OCI-LY1 (cell line): ENCODE data around the gene COTL1.

Source experiments
- H2AFZ ChIP-seq: fragments of 200-600 bp; sonication (generic), shearing (Covaris generic); 2 replicates; pipeline ENCODE4 v1.6.0; 2014; ENCODE audit warnings: antibody characterized with exemption, mild to moderate bottlenecking, low read length
- H3F3A ChIP-seq: fragments of 200-600 bp; sonication (generic), shearing (Covaris generic); 2 replicates; pipeline ENCODE4 v1.6.0; 2014; ENCODE audit warnings: mild to moderate bottlenecking, antibody characterized with exemption, low read length, moderate library complexity; ENCODE audit not compliant: insufficient read depth
- H3K27ac ChIP-seq: fragments of 200-600 bp; sonication (generic); 2 replicates; pipeline ENCODE4 v1.5.1; 2014; ENCODE audit warnings: low read length, mixed run types, mild to moderate bottlenecking, low read depth; ENCODE audit not compliant: poor library complexity, severe bottlenecking
- H3K27me3 ChIP-seq: fragments of 200-600 bp; sonication (generic); 2 replicates; pipeline ENCODE4 v1.6.0; 2014; ENCODE audit warnings: antibody characterized with exemption, mild to moderate bottlenecking, low read length, moderate library complexity; ENCODE audit not compliant: insufficient read depth
- H3K36me3 ChIP-seq: fragments of 200-600 bp; sonication (generic); 2 replicates; pipeline ENCODE4 v1.6.1; 2014; ENCODE audit warnings: mild to moderate bottlenecking, antibody characterized with exemption, low read length, moderate library complexity, mixed read lengths; ENCODE audit not compliant: insufficient read depth
- H3K4me1 ChIP-seq: fragments of 200-600 bp; sonication (generic); 2 replicates; pipeline ENCODE4 v1.5.1; 2014; ENCODE audit warnings: mild to moderate bottlenecking, low read length, moderate library complexity; ENCODE audit not compliant: insufficient read depth, severe bottlenecking
- H3K4me2 ChIP-seq: fragments of 200-600 bp; sonication (generic), shearing (Covaris generic); 2 replicates; pipeline ENCODE4 v1.6.1; 2014; ENCODE audit warnings: low read length
- H3K4me3 ChIP-seq: fragments of 200-600 bp; sonication (generic); 2 replicates; pipeline ENCODE4 v1.5.1; 2014; ENCODE audit warnings: low read length, low read depth, mild to moderate bottlenecking, mixed read lengths; ENCODE audit not compliant: poor library complexity, severe bottlenecking
- H3K79me2 ChIP-seq: fragments of 200-600 bp; shearing (Covaris generic); 2 replicates; pipeline ENCODE4 v1.6.1; 2016; ENCODE audit warnings: mixed run types, low read length, mixed read lengths; ENCODE audit not compliant: insufficient read depth
- H3K9ac ChIP-seq: fragments of 200-600 bp; sonication (generic), shearing (Covaris generic); 2 replicates; pipeline ENCODE4 v1.6.1; 2014; ENCODE audit warnings: mild to moderate bottlenecking, low read length, mixed read lengths
- H3K9me2 ChIP-seq: fragments of 200-600 bp; sonication (generic), shearing (Covaris generic); 2 replicates; pipeline ENCODE4 v1.6.1; 2014; ENCODE audit warnings: low read depth, mild to moderate bottlenecking, low read length, mixed read lengths
- H3K9me3 ChIP-seq: fragments of 200-600 bp; shearing (Covaris generic); 2 replicates; pipeline ENCODE4 v1.6.1; 2014; ENCODE audit warnings: low read length, mixed read lengths
- H4K20me1 ChIP-seq: fragments of 200-600 bp; sonication (generic), shearing (Covaris generic); 2 replicates; pipeline ENCODE4 v1.6.0; 2016; ENCODE audit warnings: mild to moderate bottlenecking, low read length; ENCODE audit not compliant: insufficient read depth
- EZH2 ChIP-seq: fragments of 200-600 bp; sonication (generic), shearing (Covaris generic); IDR thresholded peaks from 2 replicates; pipeline ENCODE4 v1.8.0; 2017; ENCODE audit warnings: borderline replicate concordance, mixed run types, mild to moderate bottlenecking, antibody characterized with exemption, low read length, moderate library complexity, mixed read lengths
- TF ChIP-seq, protein P1 (sequence below): fragments of 200-600 bp; sonication (generic), shearing (Covaris generic); IDR thresholded peaks from 2 replicates; pipeline ENCODE4 v1.5.1; 2017; ENCODE audit warnings: mild to moderate bottlenecking, antibody characterized with exemption, low read length, moderate library complexity, mixed read lengths

Gene COTL1

DNA sequence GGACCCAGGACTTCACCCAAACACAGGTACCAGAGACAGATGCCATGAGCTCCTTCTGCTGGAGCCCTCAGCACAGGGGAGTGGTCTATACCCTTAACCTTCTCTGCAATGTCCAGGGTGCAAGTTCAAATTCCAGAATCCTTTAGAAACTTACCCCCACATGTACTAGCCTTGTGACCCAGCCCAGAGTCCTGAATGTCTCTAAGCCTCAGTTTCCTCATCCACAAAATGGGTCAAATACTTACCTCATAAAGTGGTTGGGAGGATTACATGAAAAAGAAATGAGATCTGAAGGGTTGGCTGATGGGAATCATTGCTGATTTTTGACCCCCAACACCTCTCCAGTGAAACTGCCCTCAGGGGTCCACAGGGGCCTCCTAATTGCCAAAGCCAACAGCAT is 21.7 kb downstream of the COTL1 start:
- Histone ChIP-seq H3K9me3 (no peaks in the 10 kb centered on the region), H3K36me3 (peaks cover 41% of the 10 kb centered on the region), H3K4me1 (peaks cover 81% of the 10 kb centered on the region), H4K20me1 (no peaks in the 10 kb centered on the region), H3K9ac (no peak overlapping the region; the same call in 1 of the 2 replicates), H3K79me2 (peaks cover 34% of the 10 kb centered on the region), H3K27ac (peak overlapping the region; percentile 98), H3F3A (0 out of 2 replicates have a peak, but pooled peaks cover 2% of the 10 kb centered on the region), H3K27me3 (no peaks in the 10 kb centered on the region), H3K4me2 (peak overlapping the region; percentile 82; the same call in 1 of the 2 replicates), H3K9me2 (no peaks in the 10 kb centered on the region), H3K4me3 (peak overlapping the region; percentile 60), H2AFZ (no peak overlapping the region)
- TF ChIP-seq, protein P1, sequence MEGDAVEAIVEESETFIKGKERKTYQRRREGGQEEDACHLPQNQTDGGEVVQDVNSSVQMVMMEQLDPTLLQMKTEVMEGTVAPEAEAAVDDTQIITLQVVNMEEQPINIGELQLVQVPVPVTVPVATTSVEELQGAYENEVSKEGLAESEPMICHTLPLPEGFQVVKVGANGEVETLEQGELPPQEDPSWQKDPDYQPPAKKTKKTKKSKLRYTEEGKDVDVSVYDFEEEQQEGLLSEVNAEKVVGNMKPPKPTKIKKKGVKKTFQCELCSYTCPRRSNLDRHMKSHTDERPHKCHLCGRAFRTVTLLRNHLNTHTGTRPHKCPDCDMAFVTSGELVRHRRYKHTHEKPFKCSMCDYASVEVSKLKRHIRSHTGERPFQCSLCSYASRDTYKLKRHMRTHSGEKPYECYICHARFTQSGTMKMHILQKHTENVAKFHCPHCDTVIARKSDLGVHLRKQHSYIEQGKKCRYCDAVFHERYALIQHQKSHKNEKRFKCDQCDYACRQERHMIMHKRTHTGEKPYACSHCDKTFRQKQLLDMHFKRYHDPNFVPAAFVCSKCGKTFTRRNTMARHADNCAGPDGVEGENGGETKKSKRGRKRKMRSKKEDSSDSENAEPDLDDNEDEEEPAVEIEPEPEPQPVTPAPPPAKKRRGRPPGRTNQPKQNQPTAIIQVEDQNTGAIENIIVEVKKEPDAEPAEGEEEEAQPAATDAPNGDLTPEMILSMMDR = no peak
- TF ChIP-seq EZH2 = no peak

DNA sequence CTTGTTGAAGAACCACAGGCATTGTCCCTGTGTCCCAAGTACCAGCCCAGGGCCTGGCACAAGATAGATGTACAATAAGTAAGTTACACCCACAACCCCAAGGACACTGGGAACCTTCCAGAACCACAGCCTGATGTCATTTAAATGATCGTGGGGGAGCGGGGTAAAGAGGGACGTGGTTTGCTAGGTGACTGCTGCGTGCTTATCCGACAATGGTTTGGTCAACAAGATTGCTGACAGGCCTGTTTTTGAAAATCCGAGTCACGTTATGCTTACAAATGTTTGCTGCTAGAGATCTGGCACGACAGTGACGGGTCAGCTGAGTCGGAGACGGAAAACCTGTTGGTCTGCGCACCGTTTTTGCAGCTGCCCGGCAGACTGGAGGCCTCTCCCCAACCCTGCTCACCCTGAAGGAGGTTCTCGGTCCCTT is 22.8 kb downstream of the COTL1 start:
- peaks cover 39% of the 10 kb centered on the region for H3K79me2 ChIP-seq

DNA sequence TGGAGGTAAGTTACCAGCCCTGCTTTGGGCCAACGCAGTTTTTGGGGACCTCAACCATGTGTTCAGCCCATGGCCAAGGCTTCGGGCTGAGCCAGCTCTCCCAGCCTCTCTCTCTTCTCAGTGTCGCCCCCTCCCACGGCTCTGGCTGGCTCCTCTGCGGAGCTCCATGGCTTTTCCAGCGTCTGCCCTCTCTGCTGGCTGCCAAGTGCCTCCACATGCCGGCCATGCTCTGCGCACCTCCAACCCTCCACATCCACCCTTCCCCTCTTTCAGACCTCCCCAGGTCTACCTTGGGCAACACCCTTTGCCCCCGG is 23.2 kb downstream of the COTL1 start:
- Histone ChIP-seq H3K4me3 (peak overlapping the region; percentile 60), H3K36me3 (peaks cover 56% of the 10 kb centered on the region)

More for the DNA sequence above, 22.8 kb downstream of the COTL1 start:
- Histone ChIP-seq H3K9ac (peak overlapping the region; percentile 68), H3K4me3 (peak overlapping the region; percentile 60), H3K4me2 (peak overlapping the region; percentile 82), H3F3A (no peaks in the 10 kb centered on the region), H2AFZ (no peak overlapping the region), H3K9me2 (no peaks in the 10 kb centered on the region), H3K27ac (peak overlapping the region; percentile 98), H3K4me1 (peaks cover 70% of the 10 kb centered on the region), H3K9me3 (no peaks in the 10 kb centered on the region), H3K27me3 (no peaks in the 10 kb centered on the region), H3K36me3 (peaks cover 52% of the 10 kb centered on the region), H4K20me1 (no peaks in the 10 kb centered on the region)
- TF ChIP-seq, protein P1 = no peak
- no peak for TF ChIP-seq EZH2

More for the DNA sequence above, 23.2 kb downstream of the COTL1 start:
- no peaks in the 10 kb centered on the region for H3K9me3 ChIP-seq
- H4K20me1 ChIP-seq = no peaks in the 10 kb centered on the region
- peak overlapping the region; percentile 68 for H3K9ac ChIP-seq
- TF ChIP-seq EZH2 = no peak
- TF ChIP-seq, protein P1 = 0 out of 2 replicates have a peak, but pooled peaks have one; percentile 8
- peak overlapping the region; percentile 82 for H3K4me2 ChIP-seq
- peak overlapping the region; percentile 98 for H3K27ac ChIP-seq
- H2AFZ ChIP-seq = no peak overlapping the region
- no peaks in the 10 kb centered on the region for H3F3A ChIP-seq
- no peaks in the 10 kb centered on the region for H3K9me2 ChIP-seq
- H3K4me1 ChIP-seq = peaks cover 66% of the 10 kb centered on the region
- peaks cover 39% of the 10 kb centered on the region for H3K79me2 ChIP-seq
- H3K27me3 ChIP-seq = no peaks in the 10 kb centered on the region
